Measurements from ENCODE around the gene LDLRAD3.
"Not testable (repeated sequence)": the region's sequence is repeated elsewhere in the genome, so short reads cannot be mapped to it uniquely, and the experiment has no call there.

Gene LDLRAD3, protein sequence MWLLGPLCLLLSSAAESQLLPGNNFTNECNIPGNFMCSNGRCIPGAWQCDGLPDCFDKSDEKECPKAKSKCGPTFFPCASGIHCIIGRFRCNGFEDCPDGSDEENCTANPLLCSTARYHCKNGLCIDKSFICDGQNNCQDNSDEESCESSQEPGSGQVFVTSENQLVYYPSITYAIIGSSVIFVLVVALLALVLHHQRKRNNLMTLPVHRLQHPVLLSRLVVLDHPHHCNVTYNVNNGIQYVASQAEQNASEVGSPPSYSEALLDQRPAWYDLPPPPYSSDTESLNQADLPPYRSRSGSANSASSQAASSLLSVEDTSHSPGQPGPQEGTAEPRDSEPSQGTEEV

DNA sequence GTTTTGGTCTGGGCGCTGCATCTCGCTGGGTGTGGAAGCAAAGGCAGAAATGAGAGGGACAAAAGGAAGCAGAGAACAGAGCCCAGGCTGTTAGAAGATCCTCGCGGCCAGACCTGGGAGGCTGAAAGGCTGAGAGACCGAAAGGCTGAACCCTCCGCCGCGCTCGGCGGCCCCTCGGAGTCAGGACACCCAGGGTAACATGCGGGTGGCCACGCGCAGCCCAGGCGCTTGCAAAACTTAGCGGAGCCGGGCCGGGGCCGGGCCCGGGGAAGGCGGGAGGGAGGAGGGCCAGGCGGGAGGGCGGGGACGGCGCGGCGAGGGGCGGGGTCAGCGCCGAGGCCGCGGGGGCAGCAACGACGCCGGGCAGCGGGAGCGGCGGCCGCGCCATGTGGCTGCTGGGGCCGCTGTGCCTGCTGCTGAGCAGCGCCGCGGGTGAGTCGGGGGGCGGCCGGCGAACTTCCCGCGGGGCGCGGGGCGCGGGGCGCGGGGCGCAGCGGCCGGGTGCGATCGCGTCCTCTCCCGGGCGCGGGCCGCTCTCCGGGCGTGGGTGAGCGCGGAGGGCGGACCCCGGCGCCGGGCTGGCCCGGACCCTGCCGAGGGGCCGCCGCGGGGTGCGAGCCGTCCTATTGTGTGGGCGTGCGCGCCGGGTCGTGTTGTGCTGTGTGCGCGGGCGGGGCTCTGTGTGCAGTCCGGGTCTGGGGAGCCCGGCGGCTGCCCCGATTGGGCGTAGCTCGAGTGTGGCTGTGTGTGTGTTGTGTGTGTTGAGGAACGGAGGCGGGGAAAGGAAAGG is at the start of gene LDLRAD3:
LDLRAD3 (plus strand) TSS at position 350 of the 790 bp plus-strand sequence; CDS start at position 387, 37 bp downstream.
- no peak for DNase-seq (ENCODE audit: low read depth)

DNA sequence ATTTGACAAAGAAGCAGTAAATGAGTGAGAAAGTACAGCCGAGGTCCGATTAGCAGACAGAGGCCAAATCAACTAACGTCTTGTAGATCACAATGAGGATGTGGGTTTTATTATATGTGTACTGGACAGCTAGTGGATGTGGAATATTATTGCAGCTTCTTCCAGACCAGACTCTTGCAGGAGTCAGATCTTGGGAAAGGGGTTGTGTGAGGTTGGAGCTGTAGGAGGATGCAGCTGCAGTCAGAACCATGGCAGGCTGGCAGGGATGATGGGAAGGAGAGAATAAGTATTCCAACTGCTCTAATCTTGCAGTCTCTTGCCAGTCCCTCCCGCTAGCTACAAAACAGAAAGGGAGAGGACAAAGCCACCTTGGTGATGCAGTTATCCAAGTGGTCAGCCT is 46.8 kb upstream of the LDLRAD3 start:
- no peak for DNase-seq (ENCODE audit: low read depth)

DNA sequence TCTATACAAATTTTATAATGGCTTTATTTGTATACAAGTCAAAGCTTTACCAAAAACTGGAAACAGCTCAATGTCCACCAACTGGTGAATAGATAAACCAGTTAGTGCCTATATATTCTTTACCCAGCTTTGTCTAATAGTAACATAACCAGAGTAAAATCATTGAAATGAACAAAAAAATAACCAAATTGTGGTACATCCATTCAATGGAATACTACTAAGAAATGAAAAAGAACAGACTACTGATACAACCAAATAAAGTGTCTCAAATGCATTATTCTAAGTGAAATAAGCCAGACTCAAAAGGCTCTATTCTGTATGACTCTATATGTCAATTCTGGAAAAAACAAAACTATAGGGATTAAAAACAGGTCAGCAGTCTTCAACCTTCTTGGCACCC is 40.9 kb upstream of the LDLRAD3 start:
- no peak for DNase-seq (ENCODE audit: low read depth)

DNA sequence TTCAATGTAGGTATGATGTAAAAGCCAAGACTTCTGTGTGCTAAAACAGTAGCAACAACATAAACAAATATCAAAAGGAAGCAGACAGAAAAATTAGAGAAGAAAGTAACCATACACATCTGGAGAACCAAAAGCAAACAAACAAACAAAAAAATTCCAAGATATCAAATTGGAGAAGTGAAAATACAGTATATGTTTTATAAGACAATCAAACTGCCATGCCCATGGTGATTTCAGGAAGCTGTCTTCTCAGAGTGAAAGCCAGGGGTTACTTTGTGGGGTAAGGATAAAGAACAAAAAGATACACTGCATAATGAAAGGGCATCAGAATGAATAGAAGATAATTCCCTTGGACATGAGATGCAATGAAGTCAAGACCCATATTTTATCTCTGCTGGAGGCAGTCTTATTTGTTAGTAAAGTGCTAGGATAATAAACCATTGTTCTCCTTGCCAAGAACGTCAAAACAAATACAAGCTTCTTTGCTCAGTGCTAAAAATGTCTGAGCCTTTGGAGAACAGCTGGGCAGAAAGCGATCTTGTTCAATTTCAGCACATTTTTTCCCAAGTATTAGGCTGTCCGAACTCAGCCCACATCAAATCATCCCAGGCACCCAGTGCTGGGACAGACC is 38.1 kb upstream of the LDLRAD3 start:
- no peak for DNase-seq (ENCODE audit: low read depth)

DNA sequence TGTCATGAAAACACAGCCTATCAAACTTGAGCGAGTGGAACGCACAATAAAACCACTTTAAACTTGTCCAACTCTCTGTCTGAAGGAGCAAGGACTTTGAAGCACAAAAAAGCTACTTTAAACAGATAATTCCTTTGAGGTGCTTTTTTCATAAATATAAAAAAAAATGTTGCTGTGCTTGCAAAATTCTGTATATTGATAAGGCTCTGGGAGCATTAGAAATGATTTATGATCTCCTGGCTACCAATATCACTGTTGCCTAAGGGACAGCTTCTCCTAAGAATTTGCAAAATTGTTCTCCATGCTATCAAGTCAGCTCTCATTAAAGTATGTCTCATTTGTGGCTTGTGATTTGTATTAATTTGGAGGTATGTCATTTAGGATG is 37.6 kb upstream of the LDLRAD3 start:
- DNase-seq (ENCODE audit: low read depth), result no peak

DNA sequence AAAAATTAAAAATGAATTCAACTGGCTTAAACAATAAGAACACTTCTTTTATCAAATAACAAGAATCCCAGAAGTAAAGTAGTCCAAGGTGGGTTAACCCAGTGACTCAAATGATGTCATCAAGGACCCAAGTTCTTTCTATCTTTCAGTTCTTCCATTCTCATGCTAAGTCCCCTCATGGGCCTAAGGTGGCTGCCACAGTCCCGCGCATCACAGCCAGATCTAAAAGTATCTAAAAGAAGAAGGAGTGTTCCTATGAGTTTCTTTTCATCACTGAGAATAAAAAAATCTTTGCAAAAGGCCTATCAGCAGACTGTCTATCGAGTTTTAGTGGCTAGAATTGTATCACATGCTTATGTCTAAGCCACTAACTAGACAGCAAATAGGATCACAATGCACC is 37.2 kb upstream of the LDLRAD3 start:
- no peak for DNase-seq (ENCODE audit: low read depth)

DNA sequence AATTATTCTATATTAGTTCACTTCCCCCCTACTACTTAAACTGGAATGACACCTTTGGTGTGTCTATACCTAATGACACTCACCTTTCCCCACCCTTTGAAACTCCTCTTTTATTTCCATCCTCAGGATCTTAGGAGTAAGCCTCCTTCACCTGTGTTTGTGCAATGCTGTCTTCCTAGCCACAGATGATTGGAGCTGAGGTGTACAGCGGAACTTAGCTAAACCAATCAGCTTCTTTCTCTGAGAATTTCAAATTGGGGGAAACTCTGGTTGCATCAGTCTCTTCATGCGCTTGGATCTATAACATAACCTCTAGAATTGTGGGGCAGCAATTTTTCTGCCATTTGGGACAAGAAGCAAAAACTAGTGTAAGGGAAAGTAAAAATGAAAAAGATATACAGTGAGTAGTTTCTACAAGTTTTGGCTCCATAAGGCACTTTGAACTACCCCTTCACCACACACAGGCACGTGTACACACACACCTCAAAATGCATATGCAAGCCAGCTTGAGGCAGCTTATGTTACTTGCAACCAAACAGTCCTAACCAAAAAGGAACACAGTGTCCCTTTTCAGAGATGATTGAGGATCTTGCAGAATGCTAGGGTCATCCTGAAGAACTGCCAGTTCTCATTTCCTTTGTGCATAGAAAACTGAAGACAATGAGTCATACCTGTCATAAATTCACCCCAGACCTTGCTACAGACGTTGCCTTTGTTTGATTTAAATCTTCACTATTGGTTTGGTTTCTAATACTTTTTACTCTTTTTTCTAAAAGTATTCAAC is 36.0 kb upstream of the LDLRAD3 start:
- DNase-seq (ENCODE audit: low read depth), result no peak

DNA sequence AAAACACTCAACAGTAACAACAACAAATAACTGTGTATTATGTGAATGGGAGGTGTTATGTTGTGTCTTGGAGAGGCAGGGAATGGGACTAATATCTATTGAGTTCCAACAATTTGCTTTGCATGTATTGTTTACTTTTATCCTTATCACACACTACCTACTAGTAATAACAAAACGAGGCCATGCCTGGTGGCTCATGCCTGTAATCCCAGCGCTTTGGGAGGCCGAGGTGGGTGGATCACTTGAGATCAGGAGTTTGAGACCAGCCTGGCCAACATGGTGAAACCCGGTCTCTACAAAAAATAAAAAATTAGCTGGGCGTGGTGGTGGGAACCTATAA is 35.5 kb upstream of the LDLRAD3 start:
- not testable (repeated sequence) for DNase-seq (ENCODE audit: low read depth)

DNA sequence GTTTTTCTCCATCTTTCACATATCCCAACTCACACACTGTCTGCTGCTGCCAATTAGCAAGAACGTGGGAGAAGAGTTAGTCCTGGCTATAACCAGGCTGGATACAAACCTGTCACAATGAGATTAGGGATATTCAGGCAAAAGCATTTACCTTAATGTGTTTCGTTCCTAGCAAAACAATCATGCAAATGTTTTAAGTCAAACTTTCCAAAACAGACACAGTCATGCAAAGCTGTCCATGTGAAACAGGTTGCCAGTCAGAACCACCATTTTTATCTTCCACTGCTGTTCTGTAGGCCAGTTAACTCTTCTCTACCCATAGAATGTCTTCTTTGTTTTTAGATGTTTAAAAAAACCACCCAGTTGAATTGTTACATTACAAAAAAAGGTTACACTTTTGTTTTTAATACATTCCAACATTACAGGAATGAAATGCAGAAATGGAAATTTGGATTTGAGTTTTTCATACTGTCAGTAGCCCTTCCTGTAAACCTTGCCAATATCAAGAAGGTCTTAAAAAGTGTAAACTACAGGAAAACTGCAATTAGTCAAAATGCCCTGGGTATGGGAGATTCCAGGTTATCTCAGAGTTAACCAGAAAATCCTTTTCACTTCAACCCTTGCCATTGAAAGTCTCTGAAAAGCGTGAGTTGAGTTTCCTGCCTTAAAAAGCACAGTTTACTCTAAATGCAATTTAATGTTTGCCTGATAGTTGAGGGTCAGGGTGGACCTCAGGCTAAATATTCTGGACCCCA is 34.2 kb upstream of the LDLRAD3 start:
- DNase-seq (ENCODE audit: low read depth), result no peak

DNA sequence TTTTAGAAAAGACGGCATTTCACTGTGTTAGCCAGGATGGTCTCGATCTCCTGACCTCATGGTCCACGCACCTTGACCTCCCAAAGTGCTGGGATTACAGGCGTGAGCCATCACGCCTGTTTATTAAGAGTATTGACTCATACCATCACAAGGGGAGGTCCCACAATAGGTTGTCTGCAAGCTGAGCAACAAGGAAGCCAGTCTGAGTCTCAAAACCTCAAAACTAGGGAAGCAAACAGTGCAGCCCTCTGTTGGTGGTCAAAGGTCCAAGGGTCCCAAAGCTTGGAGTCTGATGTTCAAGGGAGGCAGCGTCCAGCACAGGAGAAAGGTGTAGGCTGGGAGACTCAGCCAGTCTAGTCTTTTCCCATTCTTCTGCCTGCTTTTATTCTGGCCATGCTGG is 32.8 kb upstream of the LDLRAD3 start:
- no peak for DNase-seq (ENCODE audit: low read depth)

DNA sequence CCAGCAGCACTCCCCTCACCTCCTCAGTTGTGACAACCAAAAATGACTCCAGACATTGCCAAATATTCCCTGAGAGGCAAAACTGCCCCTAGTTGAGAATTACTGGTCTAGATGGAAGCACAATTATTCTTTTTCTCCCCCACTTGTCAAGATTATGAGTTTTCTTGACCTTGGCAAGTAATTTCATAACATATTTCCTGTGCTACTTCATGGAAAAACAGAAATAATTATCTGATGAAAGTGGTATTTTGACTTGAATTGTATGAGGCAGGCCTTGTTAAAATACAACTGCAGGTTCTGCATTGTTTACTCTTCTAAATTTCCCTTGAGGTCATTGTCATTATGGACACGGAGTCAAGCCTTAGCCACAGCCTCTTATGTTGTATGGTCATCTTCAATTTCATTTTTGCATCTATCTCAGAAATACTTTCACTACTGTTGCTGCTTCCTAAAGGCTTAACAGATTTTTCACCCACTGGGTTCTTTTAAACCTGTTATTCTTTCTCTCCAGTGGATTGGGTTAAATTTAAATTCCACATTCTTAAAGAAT is 32.2 kb upstream of the LDLRAD3 start:
- DNase-seq (ENCODE audit: low read depth), result no peak

DNA sequence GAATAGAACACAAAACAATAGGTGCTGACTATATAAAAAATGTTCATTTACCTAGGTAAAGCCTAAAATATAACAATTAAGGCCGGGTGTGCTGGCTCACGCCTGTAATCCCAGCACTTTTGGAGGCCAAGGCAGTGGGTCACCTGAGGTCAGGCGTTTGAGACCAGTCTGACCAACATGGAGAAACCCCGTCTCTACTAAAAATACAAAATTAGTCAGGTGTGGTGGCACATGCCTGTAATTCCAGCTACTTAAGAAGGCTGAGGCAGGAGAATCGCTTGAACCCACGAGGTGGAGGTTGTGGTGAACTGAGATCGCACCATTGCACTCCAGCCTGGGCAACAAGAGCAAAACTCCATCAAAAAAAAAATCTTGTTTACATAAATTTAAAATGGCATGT is 31.4 kb upstream of the LDLRAD3 start:
- not testable (repeated sequence) for DNase-seq (ENCODE audit: low read depth)

DNA sequence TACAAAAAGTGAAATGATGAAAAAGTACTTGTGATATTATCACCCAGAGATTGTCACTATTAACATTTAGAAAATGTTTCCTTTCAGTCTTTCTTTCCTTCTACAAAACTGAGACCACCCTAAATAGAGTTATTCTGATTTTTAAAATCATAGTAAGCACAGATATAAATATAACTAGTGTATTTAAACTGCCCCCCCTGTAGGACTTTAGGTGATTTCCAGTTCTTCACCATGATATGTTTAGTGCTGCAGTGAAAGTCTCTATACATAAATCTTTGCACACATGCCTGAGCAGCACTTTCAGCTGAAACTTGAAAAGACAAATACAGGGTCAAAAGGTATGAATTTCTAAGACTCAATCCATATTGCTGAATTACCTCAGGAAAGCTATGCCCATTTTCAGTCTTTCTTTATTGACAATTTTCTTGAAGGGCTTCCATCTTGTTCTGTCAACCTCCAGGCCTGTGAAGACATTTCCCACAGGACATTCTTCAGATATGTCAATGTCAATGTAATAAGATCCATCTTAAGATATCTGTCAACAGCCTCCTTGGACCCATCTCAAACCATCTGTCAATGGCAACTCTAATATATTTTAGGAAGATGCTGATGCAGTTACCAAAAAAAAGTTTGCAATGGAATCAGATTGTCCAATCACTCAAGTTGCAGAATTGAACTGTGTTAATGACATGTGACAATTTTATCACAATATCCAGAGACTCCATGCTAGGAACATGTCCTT is 30.8 kb upstream of the LDLRAD3 start:
- no peak for DNase-seq (ENCODE audit: low read depth)

DNA sequence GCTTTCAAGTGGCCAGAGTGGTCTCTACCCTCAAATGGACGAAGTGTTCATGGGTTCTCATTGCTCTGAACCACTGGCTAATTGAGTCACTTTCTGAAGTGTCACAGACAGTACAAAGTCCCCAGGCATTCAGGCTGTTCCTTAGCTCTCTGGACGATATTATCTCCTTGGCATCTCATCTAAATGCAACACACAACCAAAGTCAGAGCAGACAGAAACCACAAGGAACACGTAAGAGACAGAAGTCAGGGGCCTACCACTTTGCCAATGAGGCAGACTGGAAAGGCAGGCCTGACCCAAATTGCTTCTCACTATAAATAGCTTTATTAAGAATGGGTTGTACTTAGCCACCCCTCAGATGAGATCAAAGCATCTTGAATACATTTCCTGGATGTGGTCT is 29.0 kb upstream of the LDLRAD3 start:
- DNase-seq (ENCODE audit: low read depth), result no peak

DNA sequence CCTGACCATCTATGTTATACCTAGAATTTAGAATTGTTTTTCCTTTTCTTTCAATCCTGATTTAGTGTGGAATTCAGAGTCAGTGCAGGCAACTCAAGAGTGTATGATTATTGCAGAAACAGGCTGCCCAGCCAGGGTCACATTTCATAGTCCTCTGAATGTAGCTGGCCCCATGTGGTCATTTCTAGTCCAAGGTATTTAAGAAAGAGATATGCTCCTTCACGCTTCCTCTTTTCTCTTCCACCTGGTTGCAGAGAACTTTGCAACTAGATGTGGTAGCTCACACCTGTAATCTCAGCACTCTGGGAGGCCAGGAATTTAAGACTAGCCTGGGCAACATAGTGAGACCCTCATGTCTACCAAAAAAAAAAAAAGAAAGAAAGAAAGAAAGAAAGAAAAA is 27.6 kb upstream of the LDLRAD3 start:
- no peak for DNase-seq (ENCODE audit: low read depth)

DNA sequence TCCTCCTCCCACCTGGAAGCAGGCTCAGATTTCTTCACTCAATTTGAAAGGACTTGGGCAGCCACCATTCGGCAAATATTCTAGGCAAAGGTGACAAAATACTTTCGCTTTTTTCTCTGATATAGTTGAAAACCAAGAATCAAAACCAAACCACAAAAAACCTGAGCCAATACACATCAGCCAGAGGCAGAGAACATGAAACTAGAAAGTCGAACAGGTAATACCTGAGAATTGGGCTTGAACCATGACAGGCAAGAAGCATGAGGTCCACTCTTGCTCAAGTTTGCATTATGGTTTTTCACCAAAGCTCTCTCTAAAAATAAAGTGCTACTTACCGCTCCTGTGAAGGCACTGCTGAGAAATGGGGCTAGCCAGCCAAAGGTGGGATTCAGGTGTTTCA is 26.2 kb upstream of the LDLRAD3 start:
- no peak for DNase-seq (ENCODE audit: low read depth)

DNA sequence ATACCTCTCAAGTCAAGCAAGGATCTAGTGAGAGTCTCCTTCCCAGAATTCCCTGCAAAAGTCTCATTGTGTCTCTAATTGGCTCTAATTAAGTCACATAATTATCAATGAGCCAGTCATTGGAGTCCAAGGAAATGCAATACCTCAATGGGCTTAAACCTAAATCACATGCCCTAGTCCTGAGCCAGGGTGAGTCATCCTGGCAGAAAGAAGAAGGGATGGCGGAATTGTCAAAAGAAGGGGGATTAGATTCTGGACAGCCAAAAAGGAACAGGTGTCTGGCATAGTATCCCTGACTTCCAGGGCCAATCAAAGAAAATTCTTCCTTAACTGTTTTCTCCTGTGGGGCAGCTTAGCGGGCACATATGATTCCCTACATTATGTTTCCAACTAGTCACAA is 25.1 kb upstream of the LDLRAD3 start:
- DNase-seq (ENCODE audit: low read depth), result no peak

DNA sequence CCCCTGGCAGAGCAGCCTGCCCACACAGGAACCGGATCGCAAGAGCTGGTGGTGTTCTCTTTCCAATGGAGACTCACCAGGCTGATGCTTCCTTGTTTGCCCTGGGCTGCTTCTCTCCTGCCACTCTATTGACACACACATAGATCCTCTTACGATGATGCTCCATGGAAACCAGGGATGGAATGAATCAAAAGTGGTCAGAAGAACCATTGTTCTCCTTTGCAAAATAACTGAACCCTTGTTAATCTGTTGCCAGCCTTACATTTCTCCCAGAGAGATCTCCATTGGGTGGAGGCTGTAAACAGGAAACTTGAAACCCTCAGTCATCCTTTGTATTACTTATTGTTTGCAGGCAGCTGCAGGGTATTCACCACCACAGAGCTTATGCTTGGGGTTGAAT is 24.6 kb upstream of the LDLRAD3 start:
- no peak for DNase-seq (ENCODE audit: low read depth)

DNA sequence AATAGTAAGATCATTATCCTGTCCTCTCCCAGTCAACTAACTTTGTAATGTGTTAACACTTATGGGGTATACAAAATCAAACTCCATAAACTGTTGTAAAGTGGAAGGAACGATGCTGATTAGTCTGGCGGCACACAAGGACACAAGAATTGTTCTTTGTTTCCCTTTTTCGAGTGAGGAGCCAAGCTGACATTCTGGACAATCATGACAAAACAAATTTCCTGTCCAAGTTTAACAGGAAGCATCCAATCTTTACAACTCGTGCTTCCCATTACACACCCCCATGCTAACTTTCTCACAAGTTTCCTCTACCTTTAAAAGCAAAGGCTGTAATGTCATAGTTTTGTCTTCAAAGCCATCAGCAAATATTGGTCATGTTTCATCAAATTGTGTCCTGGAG is 20.4 kb upstream of the LDLRAD3 start:
- no peak for DNase-seq (ENCODE audit: low read depth)

DNA sequence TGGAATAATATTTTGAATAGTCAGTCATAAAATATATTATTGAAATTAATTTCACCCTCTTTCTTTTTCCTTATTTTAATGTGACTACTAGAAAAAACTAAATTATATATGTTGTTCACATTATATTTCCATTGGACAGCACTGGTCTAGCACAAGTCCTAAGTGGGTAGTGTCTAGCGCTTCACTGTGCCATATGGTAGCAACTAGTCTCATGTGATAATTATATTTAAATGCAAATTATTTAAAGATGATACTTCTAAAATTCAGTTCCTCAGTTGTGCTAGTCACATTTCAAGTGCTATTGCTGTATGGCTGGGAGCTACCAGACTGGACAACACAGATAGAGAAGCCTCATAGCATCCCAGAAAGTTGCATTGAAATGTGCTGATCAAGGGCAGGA is 19.1 kb upstream of the LDLRAD3 start:
- no peak for DNase-seq (ENCODE audit: low read depth)

DNA sequence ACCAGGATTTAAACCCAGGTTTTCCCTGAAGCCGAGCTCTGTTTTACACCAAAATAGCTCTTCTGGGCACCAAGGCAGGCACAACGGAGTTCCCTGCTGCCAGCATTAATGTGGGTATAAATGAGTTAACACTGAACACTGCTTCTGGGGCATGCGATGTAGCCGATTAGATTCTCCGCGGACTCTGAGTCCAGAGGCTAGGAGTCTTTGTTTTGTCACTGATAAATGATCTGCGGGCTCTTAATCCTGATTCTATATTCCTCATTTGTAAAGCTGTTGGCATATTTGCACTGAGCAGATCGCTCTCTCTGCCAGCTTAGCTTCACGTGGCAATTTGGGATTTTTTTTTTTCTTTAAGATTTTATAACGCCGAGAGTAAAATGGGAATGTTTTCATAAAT is 16.8 kb upstream of the LDLRAD3 start:
- DNase-seq (ENCODE audit: low read depth), result no peak
